Measurements from ENCODE around the gene NPBWR2.

NPBWR2 gene

DNA sequence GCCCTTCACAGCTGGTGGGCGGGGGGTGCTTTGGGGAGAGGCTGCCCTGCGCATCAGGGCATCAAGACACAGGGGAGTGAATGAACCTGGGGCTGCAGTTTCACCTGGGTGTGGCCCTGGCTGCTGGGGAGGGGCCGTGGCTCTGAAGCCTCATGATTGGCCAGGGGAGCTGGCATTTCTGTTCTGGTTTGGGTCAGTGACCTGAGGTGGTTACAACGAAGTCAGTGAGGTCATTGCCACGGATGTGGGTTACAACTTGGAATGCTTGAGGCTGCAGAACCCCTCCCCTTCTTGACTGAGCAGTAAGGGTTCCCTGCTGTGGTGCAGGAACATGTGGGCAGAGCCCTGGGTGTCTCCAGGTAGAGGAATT, 41.4 kb downstream of the NPBWR2 start:
- TF ChIP-seq, protein P1, sequence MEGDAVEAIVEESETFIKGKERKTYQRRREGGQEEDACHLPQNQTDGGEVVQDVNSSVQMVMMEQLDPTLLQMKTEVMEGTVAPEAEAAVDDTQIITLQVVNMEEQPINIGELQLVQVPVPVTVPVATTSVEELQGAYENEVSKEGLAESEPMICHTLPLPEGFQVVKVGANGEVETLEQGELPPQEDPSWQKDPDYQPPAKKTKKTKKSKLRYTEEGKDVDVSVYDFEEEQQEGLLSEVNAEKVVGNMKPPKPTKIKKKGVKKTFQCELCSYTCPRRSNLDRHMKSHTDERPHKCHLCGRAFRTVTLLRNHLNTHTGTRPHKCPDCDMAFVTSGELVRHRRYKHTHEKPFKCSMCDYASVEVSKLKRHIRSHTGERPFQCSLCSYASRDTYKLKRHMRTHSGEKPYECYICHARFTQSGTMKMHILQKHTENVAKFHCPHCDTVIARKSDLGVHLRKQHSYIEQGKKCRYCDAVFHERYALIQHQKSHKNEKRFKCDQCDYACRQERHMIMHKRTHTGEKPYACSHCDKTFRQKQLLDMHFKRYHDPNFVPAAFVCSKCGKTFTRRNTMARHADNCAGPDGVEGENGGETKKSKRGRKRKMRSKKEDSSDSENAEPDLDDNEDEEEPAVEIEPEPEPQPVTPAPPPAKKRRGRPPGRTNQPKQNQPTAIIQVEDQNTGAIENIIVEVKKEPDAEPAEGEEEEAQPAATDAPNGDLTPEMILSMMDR (IDR thresholded peaks at IDR 0.05; ENCODE audit: low read depth, low read length) = no peak

GRCh38 chr20:64065062-64065973, 42.0 kb downstream of the NPBWR2 start:
- TF ChIP-seq, protein P1 (IDR thresholded peaks at IDR 0.05; ENCODE audit: low read depth, low read length) = no peak
- in situ Hi-C loops (cut with HindIII; ENCODE audit: low sequenced_read_pairs) = no loop called here
- DNase-seq (ENCODE audit: low read depth, low spot score) = no peak
- no peak overlapping the region for H3K4me3 ChIP-seq (ENCODE audit: low read depth, low read length)

More for the DNA sequence above, 41.4 kb downstream of the NPBWR2 start:
- H3K4me3 ChIP-seq (ENCODE audit: low read depth, low read length) = no peak overlapping the region
- in situ Hi-C loops (cut with HindIII; ENCODE audit: low sequenced_read_pairs) = no loop called here
- peak; percentile 81 for DNase-seq (ENCODE audit: low read depth, low spot score)

- H3K4me3 ChIP-seq (ENCODE audit: low read depth, low read length) = peak overlapping the region; percentile 80
- TF ChIP-seq, protein P1 (IDR thresholded peaks at IDR 0.05; ENCODE audit: low read depth, low read length) = no peak
- in situ Hi-C loops (cut with HindIII; ENCODE audit: low sequenced_read_pairs) = no loop called here
- peak; percentile 45 for DNase-seq (ENCODE audit: low read depth, low spot score)
Measured at GRCh38 chr20:64064145-64064698, 43.1 kb downstream of the NPBWR2 start.

DNA sequence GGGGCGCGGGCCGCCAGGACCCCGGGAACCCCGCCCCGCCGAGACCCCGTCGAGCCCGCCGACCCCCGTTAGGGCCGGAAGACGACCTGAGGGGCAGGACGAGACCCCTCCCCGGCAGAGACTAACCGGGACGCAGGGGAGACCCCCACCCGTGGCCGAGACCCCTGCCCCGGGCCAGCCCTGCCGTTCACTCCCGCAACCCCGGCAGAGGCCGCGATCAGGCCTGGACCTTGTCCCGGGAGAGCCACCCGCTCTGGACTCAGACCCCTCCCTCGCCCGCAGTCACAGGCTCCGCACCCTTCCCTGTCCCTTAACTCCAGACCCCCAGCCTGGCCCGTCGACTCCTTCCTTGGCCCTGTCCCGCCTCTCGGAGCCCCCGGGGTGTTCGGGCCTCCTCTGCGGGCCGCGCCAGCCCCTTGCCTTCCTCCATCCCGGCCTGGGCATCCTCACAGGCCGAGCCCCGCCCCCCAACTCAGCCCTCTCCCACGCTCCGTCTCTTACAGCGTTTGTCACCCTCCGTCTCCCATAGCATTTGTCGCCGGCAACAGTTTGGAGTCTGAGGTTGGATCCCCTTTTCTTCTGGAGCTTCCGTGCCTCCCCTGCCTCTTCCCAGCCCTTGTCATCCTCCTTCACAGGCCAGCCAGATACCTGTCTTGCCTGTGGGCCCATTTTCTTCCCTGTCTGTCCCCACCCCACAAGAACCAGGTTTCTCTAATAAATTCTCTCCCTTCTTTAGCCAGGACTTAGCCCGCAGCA, 43.8 kb downstream of the NPBWR2 start:
- in situ Hi-C loops (cut with HindIII; ENCODE audit: low sequenced_read_pairs) = no loop called here
- no peak for DNase-seq (ENCODE audit: low read depth, low spot score)
- TF ChIP-seq, protein P1 (IDR thresholded peaks at IDR 0.05; ENCODE audit: low read depth, low read length) = no peak
- peak overlapping the region; percentile 80 for H3K4me3 ChIP-seq (ENCODE audit: low read depth, low read length)

- peak within 1 kb of the TSS; percentile 80 for H3K4me3 ChIP-seq (ENCODE audit: low read depth, low read length)
- in situ Hi-C loops (cut with HindIII; ENCODE audit: low sequenced_read_pairs) = no loop called here
- TF ChIP-seq, protein P1 (IDR thresholded peaks at IDR 0.05; ENCODE audit: low read depth, low read length) = no peak
- peak; percentile 95 for DNase-seq (ENCODE audit: low read depth, low spot score)
Measured at GRCh38 chr20:64062596-64063388, 44.6 kb downstream of the NPBWR2 start, which contains the start of gene TCEA2. Gene TCEA2, plus strand, starts transcription at chr20:64063198. Its CDS starts 115 bp downstream, at chr20:64063313.

- in situ Hi-C loops (cut with HindIII; ENCODE audit: low sequenced_read_pairs) = no loop called here
- TF ChIP-seq, protein P1 (IDR thresholded peaks at IDR 0.05; ENCODE audit: low read depth, low read length) = no peak
- no peak for DNase-seq (ENCODE audit: low read depth, low spot score)
- peak overlapping the region; percentile 80 for H3K4me3 ChIP-seq (ENCODE audit: low read depth, low read length)
Measured at GRCh38 chr20:64062276-64062595, 45.1 kb downstream of the NPBWR2 start.

All from astrocyte of the spinal cord (primary cell).